Stimulated activated CD8-positive, alpha-beta memory T cell treated with anti-CD3 and anti-CD28 coated beads, Interleukin-7, amount 100 ng/mL, for 4 hours (primary cell): ENCODE data around the gene HDAC4.

Source experiments
- DNase-seq, 2 donors: peaks; one replicate each; pipeline ENCODE4 v3.0.0-alpha.2; 2020; ENCODE audit warnings: low read depth in 2 of 2

HDAC4 gene

GRCh38 chr2:239369631-239370161 lies 31.1 kb downstream of the HDAC4 start:
- DNase-seq = peak; percentile 56 to 57

GRCh38 chr2:239368906-239369552 lies 31.8 kb downstream of the HDAC4 start:
- DNase-seq = no peak

GRCh38 chr2:239368321-239368720 lies 32.5 kb downstream of the HDAC4 start:
- DNase-seq = no peak

- no peak for DNase-seq
Observed at GRCh38 chr2:239366740-239367139, 34.1 kb downstream of the HDAC4 start.

GRCh38 chr2:239365782-239366435 lies 34.9 kb downstream of the HDAC4 start:
- no peak for DNase-seq

GRCh38 chr2:239365071-239365781 lies 35.6 kb downstream of the HDAC4 start:
- DNase-seq = no peak

- DNase-seq = peak; percentile 19 to 22
Observed at GRCh38 chr2:239363946-239364637, 36.7 kb downstream of the HDAC4 start.

GRCh38 chr2:239362507-239362906 lies 38.3 kb downstream of the HDAC4 start:
- DNase-seq = no peak

GRCh38 chr2:239361311-239361642 lies 39.5 kb downstream of the HDAC4 start:
- DNase-seq = no peak

GRCh38 chr2:239360421-239361310 lies 40.2 kb downstream of the HDAC4 start:
- no peak for DNase-seq

GRCh38 chr2:239360008-239360407 lies 40.8 kb downstream of the HDAC4 start:
- DNase-seq = no peak

GRCh38 chr2:239359196-239359912 lies 41.5 kb downstream of the HDAC4 start:
- no peak for DNase-seq

GRCh38 chr2:239358062-239358754 lies 42.6 kb downstream of the HDAC4 start:
- DNase-seq = no peak

- no peak for DNase-seq
Observed at GRCh38 chr2:239355724-239356123, 45.1 kb downstream of the HDAC4 start.

GRCh38 chr2:239355139-239355538 lies 45.7 kb downstream of the HDAC4 start:
- no peak for DNase-seq

- no peak for DNase-seq
Observed at GRCh38 chr2:239354791-239355136, 46.1 kb downstream of the HDAC4 start.

- DNase-seq = no peak
Observed at GRCh38 chr2:239354132-239354790, 46.6 kb downstream of the HDAC4 start.

- DNase-seq = no peak
Observed at GRCh38 chr2:239353692-239354091, 47.1 kb downstream of the HDAC4 start.

GRCh38 chr2:239351687-239352086 lies 49.1 kb downstream of the HDAC4 start:
- no peak for DNase-seq
